ENCODE data around the gene DCTN4.

DCTN4 gene

DNA sequence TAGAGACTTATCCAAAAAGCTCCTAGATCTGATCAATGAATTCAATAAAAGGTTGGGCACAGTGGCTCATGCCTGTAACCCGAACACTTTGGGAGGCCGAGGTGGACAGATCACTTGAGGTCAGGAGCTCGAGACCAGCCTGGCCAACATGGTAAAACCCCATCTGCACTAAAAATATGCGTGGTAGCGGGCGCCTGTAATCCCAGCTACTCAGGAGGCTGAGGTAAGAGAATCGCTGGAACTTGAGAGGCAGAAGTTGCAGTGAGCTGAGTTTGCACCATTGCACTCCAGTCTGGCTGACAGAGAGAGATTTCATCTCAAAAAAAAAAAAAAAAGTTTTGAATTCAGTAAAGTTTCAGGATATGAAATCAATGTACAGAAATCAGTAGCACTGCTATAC lies 20.0 kb downstream of the DCTN4 start:
- no peak for DNase-seq (ENCODE audit: low spot score)

DNA sequence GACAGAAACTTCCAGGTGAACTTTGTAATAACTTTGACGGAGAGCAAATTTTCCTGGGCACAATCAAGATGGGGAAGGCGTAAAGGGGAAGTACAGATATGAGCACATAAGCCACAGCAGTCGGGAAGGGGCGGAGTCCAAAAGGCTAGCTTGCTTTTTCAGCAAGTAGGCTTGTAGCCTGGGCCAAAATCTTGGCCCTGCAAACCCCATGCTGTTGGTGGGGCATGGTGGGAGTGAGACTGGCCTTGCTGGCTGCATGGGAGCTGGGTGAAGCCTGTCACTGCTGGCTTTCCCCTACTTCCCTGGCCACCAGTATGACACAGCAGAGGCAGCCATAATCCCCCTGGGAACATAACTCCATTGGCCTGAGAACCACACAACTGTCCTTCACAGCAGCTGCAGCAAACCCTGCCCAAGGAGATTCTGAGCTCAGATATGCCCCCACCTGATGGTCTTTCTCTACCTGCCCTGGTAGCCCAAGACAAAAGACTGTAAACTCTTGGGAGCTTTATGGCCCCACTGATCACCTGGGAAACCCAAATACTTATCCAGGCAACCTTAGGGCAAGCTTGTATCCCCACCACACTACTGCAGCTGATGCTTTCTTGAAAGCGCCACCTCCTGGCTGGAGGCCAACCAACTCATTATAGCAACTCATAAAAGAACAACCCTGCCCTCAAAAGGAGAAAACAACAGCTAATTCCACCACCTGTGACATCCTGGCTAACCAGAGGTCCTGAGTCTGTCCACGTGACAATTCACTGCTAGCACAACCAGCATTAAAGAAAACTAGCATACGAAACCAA lies 24.0 kb downstream of the DCTN4 start:
- no peak for DNase-seq (ENCODE audit: low spot score)

DNA sequence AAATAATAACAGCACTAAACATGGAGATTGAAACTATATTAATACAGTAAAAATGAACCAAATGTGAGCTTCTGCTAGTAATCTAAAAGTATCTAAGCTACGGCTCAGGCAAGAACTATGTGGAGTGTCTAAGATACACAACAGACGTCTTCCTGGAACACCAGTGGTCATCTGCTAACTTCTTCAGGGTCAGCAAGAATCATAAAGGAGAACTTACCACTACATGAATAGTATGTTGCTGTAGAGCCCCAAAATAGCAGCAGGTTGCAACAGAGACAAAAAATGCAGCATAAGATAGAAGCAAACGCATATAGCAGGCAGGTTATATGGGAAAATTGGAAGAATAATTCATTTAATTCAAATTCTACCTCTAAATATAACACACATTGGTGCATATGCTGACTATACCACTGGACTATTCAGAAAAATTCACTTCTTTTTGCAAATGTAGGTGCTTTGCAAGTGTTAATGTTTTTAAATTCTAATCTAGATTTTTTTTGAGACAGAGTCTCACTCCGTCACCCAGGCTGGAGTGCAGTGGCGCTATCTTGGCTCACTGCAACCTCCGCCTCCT lies 27.1 kb downstream of the DCTN4 start:
- DNase-seq (ENCODE audit: low spot score) = no peak

DNA sequence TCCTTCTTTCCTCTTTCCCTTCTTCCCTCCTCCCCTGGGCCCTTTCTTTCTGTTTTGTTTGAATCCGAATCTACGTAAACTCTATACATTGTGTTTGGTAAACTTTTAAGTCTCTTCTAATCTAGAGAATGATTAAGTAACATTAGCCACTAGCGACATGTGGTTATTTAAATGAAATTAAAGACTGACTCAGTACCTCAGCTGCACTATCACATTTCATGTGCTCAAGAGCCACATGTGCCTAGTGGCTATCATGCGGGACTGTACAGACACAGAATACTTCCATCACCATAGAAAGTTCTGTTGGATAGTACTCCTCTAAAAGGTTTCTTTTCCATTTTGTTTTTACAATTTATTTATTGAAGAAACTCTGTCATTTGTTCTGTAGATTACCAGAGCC lies 29.0 kb downstream of the DCTN4 start:
- no peak for DNase-seq (ENCODE audit: low spot score)

DNA sequence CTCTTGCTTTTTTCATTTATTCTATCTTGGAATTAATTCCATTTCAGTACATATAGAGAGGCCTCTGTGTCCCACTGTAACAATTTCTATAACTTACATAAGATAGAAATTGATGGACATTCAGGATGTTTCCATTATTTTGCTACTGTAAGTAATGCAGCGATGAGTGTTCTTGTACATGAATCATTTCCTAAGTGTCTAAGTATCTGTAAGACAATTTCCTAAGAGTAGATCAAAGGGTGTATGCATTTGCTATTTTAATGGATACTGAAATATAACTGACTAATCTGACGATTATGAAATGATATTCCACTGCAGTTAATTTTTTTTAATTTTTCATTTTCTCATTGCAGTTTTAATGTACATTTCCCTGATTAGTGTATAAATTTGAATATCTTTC lies 35.0 kb downstream of the DCTN4 start:
- no peak for DNase-seq (ENCODE audit: low spot score)

DNA sequence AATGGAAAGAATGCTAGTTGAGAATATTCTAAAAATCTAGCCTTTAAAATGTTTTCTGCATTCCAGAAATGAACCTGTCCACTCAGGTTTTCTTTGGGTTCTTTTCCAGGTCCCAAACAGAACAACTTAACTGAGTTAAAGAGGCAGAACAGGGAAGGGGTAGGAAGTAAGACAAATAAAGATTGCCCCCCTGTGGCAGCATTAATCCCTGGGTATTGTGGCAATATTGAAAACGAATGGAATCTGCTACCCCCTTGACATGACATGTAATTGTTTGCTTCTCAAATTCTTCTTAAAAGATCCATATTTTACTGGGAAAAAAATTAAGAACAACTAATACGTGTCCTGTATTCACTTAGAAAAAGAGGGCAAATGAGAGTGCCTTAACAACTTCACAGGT lies 48.7 kb downstream of the DCTN4 start:
- no peak for DNase-seq (ENCODE audit: low spot score)

DNA sequence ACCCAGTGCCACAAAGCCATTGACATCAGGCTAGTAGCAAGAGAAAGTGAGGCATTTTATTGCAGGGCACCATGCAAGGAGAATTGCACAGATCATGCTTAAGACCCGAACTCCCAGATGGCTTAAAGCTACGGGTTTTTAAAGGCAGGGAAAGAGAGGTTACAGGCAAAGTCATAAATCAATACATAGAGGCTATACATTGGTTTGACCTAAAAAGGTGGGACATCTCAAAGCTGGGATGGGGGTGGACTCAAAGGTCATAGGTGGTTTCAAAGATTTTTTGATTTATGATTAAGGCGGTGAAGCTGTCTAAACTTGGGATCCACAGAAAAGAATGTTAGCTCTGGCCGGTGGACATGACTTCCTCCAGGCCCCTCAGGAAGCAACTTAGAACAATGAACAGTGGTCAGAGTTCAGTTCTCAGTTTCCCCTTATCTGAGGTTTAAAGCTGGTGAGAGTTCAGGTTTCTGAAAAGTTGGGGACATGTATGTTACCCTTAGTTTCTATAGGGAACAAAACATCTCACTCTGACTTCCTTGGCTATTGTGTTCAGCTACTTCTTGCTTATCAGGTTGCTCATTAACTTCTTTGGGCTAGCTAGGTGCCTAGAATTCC lies 51.9 kb downstream of the DCTN4 start:
- no peak for DNase-seq (ENCODE audit: low spot score)

DNA sequence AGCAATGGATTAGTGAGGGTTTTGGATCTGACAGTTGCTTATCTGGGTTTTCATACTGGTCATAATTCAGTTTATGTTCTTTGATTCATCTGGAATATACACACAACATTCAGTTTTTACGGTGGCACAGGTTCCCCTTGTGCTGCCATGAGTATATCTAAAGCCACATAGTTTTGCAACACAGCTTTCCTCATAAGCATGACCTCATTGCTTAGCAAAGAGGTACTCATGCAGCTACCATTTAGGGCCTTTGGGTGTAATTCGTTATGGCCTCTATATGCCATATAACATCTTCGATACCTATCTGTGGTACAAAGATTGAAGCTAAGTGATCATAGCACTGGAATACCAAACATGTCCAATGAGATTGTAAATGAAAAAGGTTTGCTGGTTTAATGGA lies 55.1 kb downstream of the DCTN4 start:
- DNase-seq (ENCODE audit: low spot score) = no peak

DNA sequence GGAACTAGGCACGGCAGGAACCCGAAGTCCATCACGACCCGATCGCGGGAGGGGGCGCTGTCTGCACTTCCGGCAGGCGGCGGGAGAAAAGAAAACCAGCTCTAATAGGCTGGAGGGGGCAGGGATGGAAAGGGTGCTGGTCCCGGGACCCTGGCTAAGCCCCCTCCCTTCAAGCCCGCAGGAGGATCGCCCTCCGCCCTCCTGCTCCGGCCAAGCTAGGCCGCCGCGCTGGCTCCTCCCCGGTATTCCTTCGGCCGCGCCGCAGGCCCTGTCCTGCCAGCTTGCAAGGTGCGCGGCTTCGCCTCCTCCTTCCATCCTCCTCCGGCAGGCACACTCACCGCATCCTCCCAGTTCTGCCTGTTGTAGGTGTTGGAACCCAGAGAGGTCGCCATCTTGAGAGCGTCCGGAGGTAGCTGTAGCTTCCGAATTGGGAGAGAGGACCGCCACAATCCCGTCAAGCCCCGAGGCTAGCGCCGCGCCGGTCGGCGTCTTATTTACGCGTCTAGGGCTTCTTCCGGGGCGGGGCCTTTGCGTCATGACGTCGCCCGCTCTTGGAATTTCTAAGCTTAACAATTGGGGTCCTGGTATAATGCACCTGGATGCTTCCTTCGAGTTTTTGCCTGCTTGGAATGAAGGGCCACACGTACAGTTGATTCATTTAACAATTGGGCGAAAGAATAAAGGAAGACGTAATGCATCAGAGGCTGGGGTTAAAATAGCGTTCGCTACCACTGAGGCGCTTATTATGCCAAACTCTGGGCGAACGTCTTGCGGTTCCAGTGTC lies 58.0 kb downstream of the DCTN4 start, which contains the start of gene RBM22:
RBM22 (minus strand) TSS at position 469 of the 784 bp plus-strand sequence; CDS start at position 392, 77 bp downstream.
- peak; percentile 88 for DNase-seq (ENCODE audit: low spot score)

DNA sequence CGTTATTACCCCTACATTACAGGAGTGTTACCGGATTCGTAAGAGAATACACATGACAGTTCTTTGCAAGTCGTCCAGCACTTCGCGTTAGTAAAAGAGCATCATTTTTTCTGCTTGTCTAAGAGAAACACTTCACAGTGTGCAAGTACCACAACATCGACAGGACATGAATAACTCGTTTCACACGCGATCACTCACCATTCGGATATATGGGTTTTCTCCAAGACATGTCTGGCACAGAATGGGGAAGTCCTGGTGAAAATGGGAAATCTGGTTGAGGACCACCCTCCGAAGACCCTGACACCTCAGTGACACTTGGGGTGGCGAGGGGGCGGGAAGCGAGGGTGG lies 58.6 kb downstream of the DCTN4 start:
- no peak for DNase-seq (ENCODE audit: low spot score)

DNA sequence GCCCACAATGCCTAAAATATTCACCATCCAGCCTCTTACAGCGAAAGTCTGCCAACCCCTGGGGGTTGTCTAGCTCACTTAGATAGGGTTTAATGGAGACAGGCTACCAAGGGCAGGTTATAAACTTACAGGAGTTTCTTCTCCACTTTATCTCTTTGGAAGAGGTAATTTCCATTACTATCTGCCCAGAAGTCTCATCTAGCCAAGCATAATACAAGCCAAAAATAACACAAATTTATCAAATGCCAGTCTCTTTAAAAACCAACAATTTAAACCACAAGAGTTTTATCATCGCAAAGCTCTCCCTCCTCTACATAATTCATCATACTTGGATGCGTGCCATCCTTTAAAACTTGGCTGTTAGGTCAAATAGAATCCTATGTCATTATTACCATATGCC lies 64.2 kb downstream of the DCTN4 start:
- no peak for DNase-seq (ENCODE audit: low spot score)

DNA sequence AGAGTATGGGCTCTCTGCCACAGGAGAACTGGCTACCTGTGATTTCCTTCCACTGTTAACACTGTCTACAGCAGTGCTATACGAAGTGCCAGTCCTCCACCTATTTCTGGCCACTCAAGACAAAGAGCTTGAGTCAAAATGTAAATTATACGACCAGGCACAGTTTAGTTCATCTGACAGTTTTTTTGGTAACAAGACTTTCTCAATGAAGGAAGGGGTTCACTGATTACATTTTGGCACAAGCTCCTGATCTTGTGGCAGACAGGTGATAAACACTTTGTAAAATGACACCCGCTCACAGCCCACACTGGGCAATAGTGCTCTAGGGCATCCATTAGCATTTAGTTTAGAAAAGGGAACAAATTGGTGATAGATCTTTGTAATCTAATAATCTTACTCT lies 66.5 kb downstream of the DCTN4 start:
- DNase-seq (ENCODE audit: low spot score) = no peak

DNA sequence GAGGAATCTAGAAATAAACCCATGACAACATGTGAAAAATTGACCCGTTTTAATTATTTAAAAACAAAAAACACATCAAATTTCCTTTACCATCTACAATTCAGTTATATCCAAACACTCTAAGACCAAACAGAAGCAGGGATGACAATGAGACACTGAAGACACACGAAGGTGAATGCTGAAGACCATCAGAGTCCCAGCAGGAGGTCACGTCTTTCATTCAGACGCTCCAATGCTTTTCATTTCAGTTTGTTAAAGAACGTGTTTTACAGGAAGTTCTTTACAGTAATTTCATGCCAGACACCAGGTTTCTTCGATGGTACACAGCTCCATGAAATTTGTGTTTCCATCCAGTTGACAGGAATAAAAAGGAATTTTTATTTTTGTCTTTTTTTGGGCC lies 68.1 kb downstream of the DCTN4 start:
- DNase-seq (ENCODE audit: low spot score) = no peak

DNA sequence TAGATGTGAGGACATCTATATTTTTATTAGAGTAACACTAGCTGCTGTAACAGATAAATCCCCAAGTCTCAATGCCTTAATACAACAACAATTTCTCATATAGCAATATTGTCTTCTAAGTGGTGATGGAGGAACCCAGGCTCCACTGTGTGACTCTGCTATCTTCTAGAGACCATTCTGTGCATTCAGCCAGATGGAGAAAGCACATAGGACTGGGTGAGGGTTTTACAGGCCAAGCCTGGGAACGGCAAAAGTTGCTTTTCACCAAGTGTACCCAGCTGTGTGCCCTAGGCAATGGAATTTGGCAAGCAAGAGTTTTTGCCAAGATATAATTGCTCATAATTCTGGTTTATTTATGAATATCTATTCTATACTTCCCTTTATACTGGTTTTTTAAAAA lies 69.7 kb downstream of the DCTN4 start:
- DNase-seq (ENCODE audit: low spot score) = no peak

DNA sequence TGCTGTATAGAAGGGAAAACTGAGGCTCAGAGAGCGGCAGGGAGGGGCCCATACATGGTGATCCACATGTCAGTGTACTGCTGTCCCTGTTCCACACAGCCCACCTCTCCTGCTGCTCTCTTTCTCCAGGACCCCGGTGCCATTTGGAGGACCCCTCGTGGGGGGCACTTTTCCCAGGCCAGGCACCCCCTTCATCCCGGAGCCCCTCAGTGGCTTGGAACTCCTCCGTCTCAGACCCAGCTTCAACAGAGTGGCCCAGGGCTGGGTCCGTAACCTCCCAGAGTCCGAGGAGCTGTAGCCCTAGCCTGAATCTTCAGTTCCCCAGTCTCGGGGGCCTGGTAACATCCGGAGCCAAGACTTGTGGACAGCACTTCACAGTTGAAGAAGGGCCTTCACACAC lies 82.2 kb downstream of the DCTN4 start:
- no peak for DNase-seq (ENCODE audit: low spot score)

DNA sequence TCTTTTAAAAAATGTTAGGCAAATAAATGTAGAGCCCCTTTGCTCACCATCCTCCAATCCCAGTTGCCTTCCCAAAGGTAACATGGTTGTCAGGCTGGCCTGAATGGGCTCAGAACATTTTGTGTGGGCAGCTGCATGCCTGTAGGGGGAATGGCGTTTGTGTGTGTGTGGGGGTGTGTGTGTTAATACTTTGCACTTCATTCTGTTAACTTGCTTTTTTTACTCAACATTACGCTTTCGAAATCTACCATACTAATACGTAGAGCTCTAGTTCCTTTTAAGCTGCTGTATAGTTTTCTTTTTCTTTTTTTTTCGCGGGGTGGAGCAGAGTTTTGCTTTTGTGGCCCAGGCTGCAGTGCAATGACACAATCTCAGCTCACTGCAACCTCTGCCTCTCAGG lies 83.7 kb downstream of the DCTN4 start:
- DNase-seq (ENCODE audit: low spot score) = no peak

DNA sequence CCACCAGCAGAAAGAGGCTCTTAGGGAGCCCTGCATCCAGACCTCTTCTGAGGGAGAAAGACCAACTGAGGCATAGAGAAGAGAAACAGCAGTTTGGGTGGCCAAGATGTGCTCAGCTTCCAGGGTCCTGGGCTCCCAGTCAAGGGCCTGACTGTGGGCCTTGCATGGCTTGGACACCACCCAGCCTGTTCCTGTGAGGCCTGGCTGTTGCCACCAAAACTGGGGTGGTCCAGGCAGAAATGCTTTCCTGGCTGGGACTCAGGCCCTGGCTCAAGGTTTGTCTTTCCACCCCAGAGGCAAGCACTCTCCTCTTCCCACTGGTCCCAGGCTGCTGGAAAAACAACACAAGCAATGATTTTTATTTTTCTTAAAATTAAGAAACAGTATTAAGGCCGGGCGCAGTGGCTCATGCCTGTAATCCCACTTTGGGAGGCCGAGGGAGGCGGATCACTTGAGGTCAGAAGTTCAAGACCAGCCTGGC lies 84.4 kb downstream of the DCTN4 start:
- no peak for DNase-seq (ENCODE audit: low spot score)

DNA sequence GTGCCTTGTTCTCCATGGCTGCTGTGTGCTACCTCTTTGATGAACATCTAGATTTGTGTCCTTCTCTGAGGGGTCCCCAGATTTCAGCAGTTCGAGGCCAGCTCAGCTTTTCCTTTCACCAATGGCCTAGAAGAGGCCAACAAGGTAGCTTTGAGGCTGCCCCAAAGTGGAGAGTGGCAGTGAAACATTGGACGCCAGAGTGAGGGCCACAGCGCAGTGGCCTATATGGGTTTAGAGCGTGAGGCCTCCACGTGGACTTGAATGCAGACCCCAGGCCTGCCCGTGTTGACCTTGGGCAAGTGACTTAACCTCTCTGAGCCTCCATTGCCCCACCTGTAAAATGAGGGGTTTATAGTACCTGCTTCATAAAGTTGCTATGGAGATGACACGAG lies 85.9 kb downstream of the DCTN4 start:
- DNase-seq (ENCODE audit: low spot score) = no peak

DNA sequence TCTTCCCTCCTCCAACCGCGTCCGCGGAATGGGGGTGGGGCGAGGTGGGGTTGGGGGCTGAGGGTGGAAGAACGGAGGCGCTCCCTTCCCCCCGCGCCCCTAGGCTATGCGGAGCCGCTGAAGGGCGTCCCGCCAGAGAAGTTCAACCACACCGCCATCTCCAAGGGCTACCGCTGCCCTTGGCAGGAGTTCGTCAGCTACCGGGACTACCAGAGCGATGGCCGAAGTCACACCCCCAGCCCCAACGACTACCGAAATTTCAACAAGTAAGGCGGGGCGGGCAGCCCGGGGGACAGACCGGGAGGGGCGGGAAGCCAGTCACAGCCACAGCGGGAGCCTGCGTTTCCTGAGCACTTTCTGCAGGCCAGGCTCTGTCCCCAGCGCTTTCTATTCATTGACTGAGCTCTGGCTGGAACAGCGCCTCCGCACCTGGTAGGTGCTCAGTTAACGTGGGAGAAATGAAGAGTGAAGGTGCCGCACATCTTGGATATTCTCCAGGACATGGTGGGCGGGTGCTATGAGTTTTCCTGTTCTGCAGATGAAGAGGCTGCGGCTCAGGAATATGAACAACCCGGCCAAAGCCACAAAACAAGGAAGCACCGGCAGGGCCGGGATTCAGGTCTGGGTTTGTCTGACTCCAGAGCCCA lies 86.5 kb downstream of the DCTN4 start:
- DNase-seq (ENCODE audit: low spot score) = no peak

DNA sequence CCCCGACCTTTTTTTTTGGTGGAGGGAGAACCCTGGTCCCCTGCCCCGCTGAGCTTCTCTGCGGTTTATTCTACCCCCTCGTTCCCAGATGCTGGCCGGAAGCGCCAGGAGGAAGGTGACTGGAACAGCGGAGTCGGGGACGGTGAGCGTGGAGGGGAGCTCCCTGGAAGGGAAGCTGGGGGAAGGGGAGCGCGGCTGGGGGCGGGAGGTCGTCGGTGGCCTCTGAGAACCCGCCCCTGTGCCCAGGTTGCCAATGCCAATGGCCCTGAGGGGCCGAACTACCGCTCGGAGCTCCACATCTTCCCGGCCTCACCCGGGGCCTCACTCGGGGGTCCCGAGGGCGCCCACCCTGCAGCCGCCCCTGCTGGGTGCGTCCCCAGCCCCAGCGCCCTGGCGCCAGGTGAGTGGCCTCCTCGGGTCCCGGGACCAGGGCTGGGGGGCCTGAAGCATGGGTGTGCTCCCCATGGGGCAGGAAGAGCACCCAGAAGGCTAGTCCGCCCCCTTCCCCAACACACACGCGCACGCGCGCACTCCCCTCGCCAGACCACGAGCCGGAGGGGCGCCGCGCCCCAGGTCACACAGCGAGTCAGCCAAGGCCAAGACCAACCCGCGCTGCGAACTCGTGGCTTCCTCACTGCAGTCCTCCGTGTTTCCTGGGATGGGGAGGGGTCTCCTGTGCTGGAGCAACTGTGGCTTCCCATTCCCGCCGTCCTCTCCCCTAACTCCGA lies 87.1 kb downstream of the DCTN4 start:
- DNase-seq (ENCODE audit: low spot score) = no peak

DNA sequence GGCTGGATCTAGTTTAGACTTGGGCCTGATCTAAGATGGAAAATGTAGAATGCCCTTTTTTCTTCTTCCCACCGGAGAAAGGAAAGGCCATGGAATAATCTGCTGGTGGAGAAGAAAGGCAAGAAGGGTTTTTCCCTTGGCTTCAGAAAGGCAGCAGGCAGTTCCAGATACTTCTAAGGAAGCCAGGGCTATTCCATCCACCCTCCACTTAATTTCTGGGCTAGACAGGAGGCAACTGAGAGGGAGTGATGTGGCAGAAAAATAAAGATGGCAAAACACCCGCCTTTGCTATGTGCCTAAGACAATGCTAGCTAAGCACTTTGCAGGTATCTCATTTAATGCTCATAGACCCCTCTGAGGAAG lies 87.9 kb downstream of the DCTN4 start:
- no peak for DNase-seq (ENCODE audit: low spot score)

All from CD4-positive, alpha-beta T cell treated with Interleukin-15 for 4 hours (primary cell).